Chondrocyte (in vitro differentiated cells): ENCODE measurements around the gene FLOT1. TPM values are rescaled to one million over a fixed set of nuclear protein-coding genes. Genes with fewer than 3 reads are reported as not detected.
A peak's percentile ranks its signal among the peaks of the same experiment; 100 is the strongest.
"Not testable (repeated sequence)": the region's sequence is repeated elsewhere in the genome, so short reads cannot be mapped to it uniquely, and the experiment has no call there.

Experiments used
- DNase-seq: peaks from one replicate; pipeline ENCODE4 v3.0.0; 2021; ENCODE audit warnings: mixed read lengths, low spot score
- H3K27ac Mint-ChIP-seq: one replicate; pipeline ENCODE4 v1.8.0; 2021; ENCODE audit warnings: mild to moderate bottlenecking, moderate library complexity, mixed read lengths; ENCODE audit not compliant: unreplicated experiment
- H3K27me3 Mint-ChIP-seq: 2 replicates; pipeline ENCODE4 v1.8.0; 2021; ENCODE audit warnings: low read depth, mixed read lengths
- H3K36me3 Mint-ChIP-seq: 2 replicates; pipeline ENCODE4 v1.8.0; 2021; ENCODE audit warnings: low read depth, mixed read lengths
- H3K4me1 Mint-ChIP-seq: 2 replicates; pipeline ENCODE4 v1.8.0; 2021; ENCODE audit warnings: low read depth, mild to moderate bottlenecking, mixed read lengths
- H3K4me3 Mint-ChIP-seq: one replicate; pipeline ENCODE4 v1.8.0; 2021; ENCODE audit warnings: mild to moderate bottlenecking, moderate library complexity, mixed read lengths; ENCODE audit not compliant: unreplicated experiment
- H3K9me3 Mint-ChIP-seq: 2 replicates; pipeline ENCODE4 v1.8.0; 2021; ENCODE audit warnings: low read depth, mixed read lengths
- CTCF ChIP-seq: fragments of 200-600 bp; sonication (generic); IDR thresholded peaks from 2 replicates; pipeline ENCODE4 v1.5.0; 2021; ENCODE audit warnings: antibody characterized with exemption, mild to moderate bottlenecking, moderate library complexity
- total RNA-seq: library from RNA; stranded (reverse); gene quantifications from 3 replicates; pipeline ENCODE4 v1.2.1, GENCODE V29; 2021

FLOT1 gene
- total RNA-seq, 1 donor from 2014 or later, result 66.8 TPM

DNA sequence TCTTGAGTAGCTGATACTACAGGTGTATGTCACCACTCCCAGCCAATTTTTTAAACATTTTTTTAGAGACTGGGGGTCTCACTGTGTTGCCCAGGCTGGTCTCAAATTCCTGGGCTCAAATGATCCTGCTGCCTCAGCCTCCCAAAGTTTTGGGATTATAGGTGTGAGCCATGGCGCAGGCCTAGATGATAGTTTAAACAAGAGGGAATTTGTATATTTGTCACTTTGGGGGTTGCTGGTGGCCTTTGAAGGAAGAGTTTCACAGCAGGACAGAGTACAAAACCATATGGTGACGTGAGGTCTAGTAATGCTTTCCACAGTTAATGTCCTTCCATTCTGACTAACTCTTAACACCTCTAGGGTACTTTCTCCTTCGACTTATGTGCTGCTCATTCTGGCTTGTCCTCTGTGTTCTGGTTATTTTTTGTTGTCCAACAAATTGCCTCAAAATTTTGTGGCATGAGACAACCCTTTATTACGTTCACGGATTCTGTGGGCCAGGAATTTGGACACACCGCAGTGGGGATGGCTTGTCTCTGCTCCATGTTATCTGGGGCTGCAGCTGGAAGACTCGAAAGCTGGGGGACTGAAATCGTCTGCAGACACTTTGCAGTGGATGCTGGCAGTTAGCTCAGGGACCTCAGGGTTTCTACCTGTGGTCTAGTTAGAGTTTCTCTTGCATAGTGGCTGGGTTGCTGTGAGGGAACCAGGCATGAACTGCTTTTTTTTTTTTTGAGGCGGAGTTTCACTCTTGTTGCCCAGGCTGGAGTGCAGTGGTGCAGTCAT is 24.9 kb upstream of the FLOT1 start:
- no peaks in the 10 kb centered on the region for H3K9me3 Mint-ChIP-seq
- peak overlapping the region; percentile 39 for H3K27ac Mint-ChIP-seq
- H3K27me3 Mint-ChIP-seq, result no peaks in the 10 kb centered on the region

DNA sequence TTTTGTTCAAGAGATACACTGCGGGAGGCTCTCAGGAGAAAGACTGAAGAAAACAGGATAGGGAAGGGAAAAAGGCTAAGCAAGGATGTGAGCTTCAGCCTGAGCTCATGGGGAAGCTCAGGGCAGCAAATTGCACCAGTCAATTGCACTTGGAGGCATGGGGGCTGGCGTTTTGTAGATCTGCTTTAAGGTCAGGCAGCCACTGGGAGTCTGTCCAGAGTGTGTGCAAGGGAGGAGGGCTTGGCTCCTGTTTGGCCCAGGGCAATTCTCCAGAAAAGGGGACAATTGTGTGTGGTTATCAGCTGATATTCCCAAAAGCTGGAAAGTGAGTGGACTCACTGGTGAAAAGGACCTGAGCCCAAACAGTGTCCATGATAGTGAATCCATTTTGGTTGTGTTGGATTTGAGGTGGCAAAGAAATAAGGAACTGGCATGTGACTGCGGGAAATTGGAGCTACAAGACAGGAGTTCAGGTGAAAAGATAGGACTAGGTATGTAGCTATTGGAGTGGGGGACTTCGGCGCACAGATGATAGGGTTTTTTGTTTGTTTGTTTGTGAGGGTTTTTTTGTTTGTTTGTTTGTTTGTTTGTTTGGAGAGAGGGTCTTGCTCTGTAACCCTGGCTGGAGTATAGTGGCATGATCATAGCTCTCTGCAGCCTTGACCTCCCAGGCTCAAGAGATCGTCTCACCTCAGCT is 24.1 kb upstream of the FLOT1 start:
- Mint-ChIP-seq H3K36me3 (no peaks in the 10 kb centered on the region), H3K27ac (peak overlapping the region; percentile 75), H3K4me3 (no peak overlapping the region), H3K27me3 (no peaks in the 10 kb centered on the region), H3K4me1 (peaks cover 77% of the 10 kb centered on the region), H3K9me3 (no peaks in the 10 kb centered on the region)
- no peak for TF ChIP-seq CTCF
- no peak for DNase-seq

More for the DNA sequence above, 24.9 kb upstream of the FLOT1 start:
- Mint-ChIP-seq H3K4me3 (no peak overlapping the region), H3K4me1 (peaks cover 75% of the 10 kb centered on the region), H3K36me3 (no peaks in the 10 kb centered on the region)
- TF ChIP-seq CTCF, result no peak
- no peak for DNase-seq

- H3K27ac Mint-ChIP-seq, result peak overlapping the region; percentile 86
- not testable (repeated sequence) for H3K4me3 Mint-ChIP-seq, H3K27me3 Mint-ChIP-seq, H3K9me3 Mint-ChIP-seq, H3K36me3 Mint-ChIP-seq, DNase-seq
- H3K4me1 Mint-ChIP-seq, result peaks cover 82% of the 10 kb centered on the region
Measured at GRCh38 chr6:30765495-30765894, 23.0 kb upstream of the FLOT1 start.

GRCh38 chr6:30764490-30765043 is 22.1 kb upstream of the FLOT1 start:
- H3K4me1 Mint-ChIP-seq, result peaks cover 82% of the 10 kb centered on the region
- H3K9me3 Mint-ChIP-seq, result not testable (repeated sequence)

GRCh38 chr6:30763618-30764489 is 21.4 kb upstream of the FLOT1 start:
- TF ChIP-seq CTCF, result peak; percentile 45
- H3K4me3 Mint-ChIP-seq, result peak overlapping the region; percentile 5
- H3K4me1 Mint-ChIP-seq, result peaks cover 82% of the 10 kb centered on the region
- no peak for DNase-seq
- no peaks in the 10 kb centered on the region for H3K27me3 Mint-ChIP-seq
- H3K9me3 Mint-ChIP-seq, result peaks cover 5% of the 10 kb centered on the region
- peaks cover 4% of the 10 kb centered on the region for H3K36me3 Mint-ChIP-seq
- peak overlapping the region; percentile 95 for H3K27ac Mint-ChIP-seq

More at GRCh38 chr6:30764490-30765043, 22.1 kb upstream of the FLOT1 start:
- peak overlapping the region; percentile 95 for H3K27ac Mint-ChIP-seq
- not testable (repeated sequence) for H3K27me3 Mint-ChIP-seq, H3K36me3 Mint-ChIP-seq, H3K4me3 Mint-ChIP-seq, DNase-seq
